Activated naive CD8-positive, alpha-beta T cell treated with anti-CD3 and anti-CD28 coated beads for 36 hours (primary cell): ENCODE data around the gene STAT3. TPM values are rescaled to one million over a fixed set of nuclear protein-coding genes. Genes with fewer than 3 reads are reported as not detected.
"Not testable (repeated sequence)": the region's sequence is repeated elsewhere in the genome, so short reads cannot be mapped to it uniquely, and the experiment has no call there.

Experiments
- DNase-seq: peaks from one replicate; pipeline ENCODE4 v3.0.0; 2021
- H3K27ac Mint-ChIP-seq: one replicate; pipeline ENCODE4 v1.8.0; 2022; ENCODE audit warnings: mild to moderate bottlenecking, moderate library complexity, mixed read lengths
- H3K27me3 Mint-ChIP-seq: one replicate; pipeline ENCODE4 v1.8.0; 2022; ENCODE audit warnings: mild to moderate bottlenecking, mixed read lengths
- H3K36me3 Mint-ChIP-seq: one replicate; pipeline ENCODE4 v1.8.0; 2021; ENCODE audit warnings: mild to moderate bottlenecking, mixed read lengths
- H3K4me1 Mint-ChIP-seq: one replicate; pipeline ENCODE4 v1.8.0; 2021; ENCODE audit warnings: mixed read lengths
- H3K4me3 Mint-ChIP-seq: one replicate; pipeline ENCODE4 v1.8.0; 2022; ENCODE audit warnings: mild to moderate bottlenecking, moderate library complexity, mixed read lengths
- H3K9me3 Mint-ChIP-seq: one replicate; pipeline ENCODE4 v1.8.0; 2022; ENCODE audit warnings: mixed read lengths
- total RNA-seq, 2 experiments: library from RNA; stranded (reverse); gene quantifications; one replicate each; pipeline ENCODE4 v1.2.3, GENCODE V29; 2021

The STAT3 gene
- total RNA-seq, 2 experiments from 2014 or later = 221 to 223 TPM

- not testable (repeated sequence) for H3K27ac Mint-ChIP-seq
Measured at GRCh38 chr17:42297775-42298174, 90.5 kb downstream of the STAT3 start.

GRCh38 chr17:42296012-42296411, 92.2 kb downstream of the STAT3 start:
- Mint-ChIP-seq H3K36me3 (peaks cover 35% of the 10 kb centered on the region), H3K4me3 (no peak overlapping the region), H3K4me1 (peaks cover 20% of the 10 kb centered on the region), H3K27ac (no peak overlapping the region), H3K9me3 (no peaks in the 10 kb centered on the region), H3K27me3 (no peaks in the 10 kb centered on the region)
- DNase-seq = no peak

More at GRCh38 chr17:42297775-42298174, 90.5 kb downstream of the STAT3 start:
- H3K4me1 Mint-ChIP-seq, DNase-seq, H3K4me3 Mint-ChIP-seq, H3K9me3 Mint-ChIP-seq, H3K27me3 Mint-ChIP-seq: not testable (repeated sequence)
- peaks cover 35% of the 10 kb centered on the region for H3K36me3 Mint-ChIP-seq

GRCh38 chr17:42294469-42295398, 93.5 kb downstream of the STAT3 start:
- Mint-ChIP-seq H3K27ac (peak overlapping the region; percentile 59), H3K9me3 (no peaks in the 10 kb centered on the region), H3K36me3 (peaks cover 41% of the 10 kb centered on the region), H3K4me1 (peaks cover 33% of the 10 kb centered on the region), H3K4me3 (no peak overlapping the region), H3K27me3 (no peaks in the 10 kb centered on the region)
- DNase-seq = no peak

- peaks cover 42% of the 10 kb centered on the region for H3K36me3 Mint-ChIP-seq
- no peaks in the 10 kb centered on the region for H3K27me3 Mint-ChIP-seq
- no peaks in the 10 kb centered on the region for H3K9me3 Mint-ChIP-seq
- DNase-seq = no peak
- H3K4me3 Mint-ChIP-seq = peak overlapping the region; percentile 93
- peaks cover 47% of the 10 kb centered on the region for H3K4me1 Mint-ChIP-seq
- peak overlapping the region; percentile 85 for H3K27ac Mint-ChIP-seq
Measured at GRCh38 chr17:42291129-42291528, 97.1 kb downstream of the STAT3 start.

- Mint-ChIP-seq H3K27me3 (no peaks in the 10 kb centered on the region), H3K36me3 (peaks cover 39% of the 10 kb centered on the region)
Measured at GRCh38 chr17:42290577-42290976, 97.7 kb downstream of the STAT3 start.

GRCh38 chr17:42289611-42290181, 98.5 kb downstream of the STAT3 start:
- peak overlapping the region; percentile 85 for H3K27ac Mint-ChIP-seq
- H3K36me3 Mint-ChIP-seq = peaks cover 37% of the 10 kb centered on the region
- peak; percentile 57 for DNase-seq
- no peaks in the 10 kb centered on the region for H3K9me3 Mint-ChIP-seq
- no peaks in the 10 kb centered on the region for H3K27me3 Mint-ChIP-seq
- H3K4me3 Mint-ChIP-seq = peak overlapping the region; percentile 93
- peaks cover 53% of the 10 kb centered on the region for H3K4me1 Mint-ChIP-seq

More at GRCh38 chr17:42290577-42290976, 97.7 kb downstream of the STAT3 start:
- Mint-ChIP-seq H3K27ac (peak overlapping the region; percentile 85), H3K9me3 (no peaks in the 10 kb centered on the region), H3K4me1 (peaks cover 50% of the 10 kb centered on the region), H3K4me3 (peak overlapping the region; percentile 93)
- no peak for DNase-seq

GRCh38 chr17:42288803-42289610, 99.2 kb downstream of the STAT3 start:
- peaks cover 44% of the 10 kb centered on the region for H3K36me3 Mint-ChIP-seq
- peaks cover 48% of the 10 kb centered on the region for H3K4me1 Mint-ChIP-seq
- no peaks in the 10 kb centered on the region for H3K9me3 Mint-ChIP-seq
- H3K27ac Mint-ChIP-seq = peak overlapping the region; percentile 85
- no peaks in the 10 kb centered on the region for H3K27me3 Mint-ChIP-seq
- peak; percentile 71 for DNase-seq
- peak overlapping the region; percentile 93 for H3K4me3 Mint-ChIP-seq

- peaks cover 41% of the 10 kb centered on the region for H3K36me3 Mint-ChIP-seq
- peak within 1 kb of the TSS; percentile 93 for H3K4me3 Mint-ChIP-seq
- H3K4me1 Mint-ChIP-seq = peaks cover 48% of the 10 kb centered on the region
- H3K27ac Mint-ChIP-seq = peak within 1 kb of the TSS; percentile 95
- DNase-seq = peak; percentile 85
- H3K27me3 Mint-ChIP-seq = no peaks in the 10 kb centered on the region
- no peaks in the 10 kb centered on the region for H3K9me3 Mint-ChIP-seq
Measured at GRCh38 chr17:42287977-42288802, 100.1 kb downstream of the STAT3 start, which contains the start of gene STAT5A. Gene STAT5A (plus strand): TSS chr17:42288498. CDS start chr17:42289412, 914 bp downstream.

- DNase-seq = peak; percentile 48
- no peaks in the 10 kb centered on the region for H3K27me3 Mint-ChIP-seq
- H3K4me3 Mint-ChIP-seq = peak overlapping the region; percentile 88
- peak overlapping the region; percentile 95 for H3K27ac Mint-ChIP-seq
- H3K36me3 Mint-ChIP-seq = peaks cover 37% of the 10 kb centered on the region
- H3K4me1 Mint-ChIP-seq = peaks cover 51% of the 10 kb centered on the region
- H3K9me3 Mint-ChIP-seq = no peaks in the 10 kb centered on the region
Measured at GRCh38 chr17:42287305-42287976, 100.8 kb downstream of the STAT3 start.

GRCh38 chr17:42286411-42287221, 101.6 kb downstream of the STAT3 start:
- Mint-ChIP-seq H3K4me1 (peaks cover 45% of the 10 kb centered on the region), H3K36me3 (peaks cover 29% of the 10 kb centered on the region), H3K4me3 (peak overlapping the region; percentile 88), H3K27ac (peak overlapping the region; percentile 95), H3K9me3 (no peaks in the 10 kb centered on the region), H3K27me3 (no peaks in the 10 kb centered on the region)
- DNase-seq = no peak

- Mint-ChIP-seq H3K9me3 (no peaks in the 10 kb centered on the region), H3K4me3 (peak overlapping the region; percentile 88), H3K4me1 (peaks cover 37% of the 10 kb centered on the region), H3K27me3 (no peaks in the 10 kb centered on the region), H3K36me3 (peaks cover 26% of the 10 kb centered on the region), H3K27ac (no peak overlapping the region)
- no peak for DNase-seq
Measured at GRCh38 chr17:42285346-42286050, 102.7 kb downstream of the STAT3 start.

GRCh38 chr17:42284566-42284965, 103.7 kb downstream of the STAT3 start:
- no peak overlapping the region for H3K27ac Mint-ChIP-seq
- H3K27me3 Mint-ChIP-seq = no peaks in the 10 kb centered on the region
- H3K4me3 Mint-ChIP-seq = no peak overlapping the region
- H3K4me1 Mint-ChIP-seq = peaks cover 28% of the 10 kb centered on the region
- no peak for DNase-seq
- H3K9me3 Mint-ChIP-seq = no peaks in the 10 kb centered on the region
- peaks cover 17% of the 10 kb centered on the region for H3K36me3 Mint-ChIP-seq

GRCh38 chr17:42284024-42284369, 104.2 kb downstream of the STAT3 start:
- Mint-ChIP-seq H3K4me3 (no peak overlapping the region), H3K36me3 (peaks cover 14% of the 10 kb centered on the region), H3K9me3 (no peaks in the 10 kb centered on the region), H3K27me3 (no peaks in the 10 kb centered on the region), H3K4me1 (peaks cover 28% of the 10 kb centered on the region), H3K27ac (no peak overlapping the region)
- DNase-seq = no peak
